HG03442 (cell line): ENCODE results near the gene TMEM120B.
"Not testable (repeated sequence)": the region's sequence is repeated elsewhere in the genome, so short reads cannot be mapped to it uniquely, and the experiment has no call there.

Experiments
- ATAC-seq: cut with Tn5 transposase; IDR thresholded peaks from one replicate; pipeline ENCODE4 v1.9.1; 2021; ENCODE audit warnings: mild to moderate bottlenecking, moderate library complexity; ENCODE audit not compliant: unreplicated experiment

The TMEM120B gene

DNA sequence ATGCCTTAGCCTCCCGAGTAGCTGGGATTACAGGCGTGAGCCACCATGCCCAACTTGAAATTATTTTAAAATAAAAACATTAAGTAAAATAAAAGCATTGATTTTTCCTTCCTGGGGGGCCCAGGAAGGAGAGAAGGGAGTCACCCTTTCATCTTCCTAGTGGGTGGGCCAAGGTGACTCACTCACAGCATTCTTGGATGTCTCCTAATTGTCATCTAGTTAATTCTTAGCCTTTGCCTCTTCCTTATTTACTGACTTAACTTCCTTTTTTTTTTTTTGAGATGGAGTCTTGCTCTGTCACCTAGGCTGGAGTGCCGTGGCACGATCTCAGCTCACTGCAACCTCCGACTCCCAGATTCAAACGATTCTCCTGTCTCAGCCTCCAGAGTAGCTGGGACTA lies 29.2 kb downstream of the TMEM120B start:
- no peak for ATAC-seq

DNA sequence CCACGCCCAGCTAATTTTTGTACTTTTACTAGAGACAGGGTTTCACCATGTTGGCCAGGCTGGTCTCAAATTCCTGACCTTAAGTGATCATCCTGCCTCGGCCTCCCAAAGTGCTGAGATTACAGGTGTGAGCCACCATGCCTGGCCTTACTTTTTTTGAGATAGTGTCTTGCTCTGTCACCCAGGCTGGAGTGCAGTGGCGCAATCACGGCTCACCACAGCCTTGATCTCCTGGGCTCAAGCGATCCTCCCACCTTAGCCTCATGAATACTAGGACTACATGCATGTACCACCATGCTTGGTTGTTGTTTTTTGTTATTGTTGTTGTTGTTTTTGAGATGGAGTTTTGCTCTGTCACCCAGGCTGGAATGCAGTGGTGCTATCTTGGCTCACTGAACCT lies 33.0 kb downstream of the TMEM120B start:
- ATAC-seq: not testable (repeated sequence)

DNA sequence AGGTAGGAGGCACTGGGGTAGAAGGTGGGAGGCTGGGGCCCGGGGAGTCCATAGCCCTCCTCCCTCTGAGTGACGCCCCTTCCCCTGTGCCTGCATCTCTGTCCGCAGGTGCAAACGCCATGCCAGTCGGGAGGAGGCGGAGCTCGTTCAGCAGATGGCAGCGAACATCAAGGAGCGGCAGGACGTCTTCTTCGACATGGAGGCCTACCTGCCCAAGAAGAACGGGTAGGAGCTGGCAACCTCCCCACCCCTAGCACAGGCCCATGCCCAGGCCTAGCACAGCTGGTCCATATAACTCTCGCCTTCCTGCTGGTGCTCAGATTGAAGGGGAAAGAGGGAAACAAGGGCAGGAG lies 35.6 kb downstream of the TMEM120B start:
- ATAC-seq: no peak

DNA sequence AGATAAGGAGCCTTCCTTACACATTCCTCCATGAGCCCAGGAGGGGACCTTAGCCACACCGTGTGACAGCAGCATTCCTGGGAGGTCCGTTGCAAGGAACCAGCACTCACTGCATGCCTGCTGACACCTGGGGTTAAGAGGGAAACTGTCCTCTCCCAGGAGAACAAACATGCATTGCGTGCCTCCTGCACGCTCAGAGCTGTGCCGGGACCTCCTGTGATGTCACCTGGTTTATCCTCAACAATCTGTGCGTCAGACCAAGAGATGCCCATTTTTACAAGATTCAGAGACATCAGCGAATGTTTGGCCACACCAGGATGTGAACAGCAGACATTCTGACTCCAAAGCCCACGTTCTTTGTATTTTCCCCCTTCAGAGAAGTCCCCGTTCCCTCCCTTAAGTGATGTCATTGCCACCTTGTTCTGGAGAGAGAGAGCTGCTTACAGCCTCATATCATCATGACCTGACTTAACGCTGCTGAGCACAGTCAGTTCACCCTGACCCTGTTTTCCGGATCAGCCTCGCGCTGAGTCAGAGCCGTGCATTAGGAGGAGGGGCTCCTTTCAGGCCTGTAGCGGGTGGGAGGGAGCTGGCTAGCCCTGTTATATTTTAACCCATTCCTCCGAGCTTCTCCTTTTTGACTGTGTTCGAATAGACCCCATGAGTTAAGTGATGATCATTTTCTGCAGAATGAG lies 36.2 kb downstream of the TMEM120B start:
- ATAC-seq: no peak

DNA sequence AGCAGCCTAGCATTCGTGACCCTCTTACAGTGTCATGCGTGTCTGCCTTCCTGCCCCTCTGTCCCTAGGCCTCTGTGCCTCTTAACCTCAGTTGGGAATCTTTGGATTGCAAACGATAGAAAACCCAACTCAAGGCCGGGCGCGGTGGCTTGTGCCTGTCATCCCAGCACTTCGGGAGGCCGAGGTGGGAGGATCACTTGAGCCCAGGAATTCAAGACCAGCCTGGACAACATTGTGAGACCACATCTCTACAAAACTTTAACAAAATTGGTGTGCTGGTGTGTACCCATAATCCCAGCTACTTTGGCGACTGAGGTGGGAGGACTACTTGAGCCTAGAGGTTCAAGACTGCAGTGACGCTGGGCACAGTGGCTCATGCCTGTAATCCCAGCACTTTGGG lies 36.7 kb downstream of the TMEM120B start:
- ATAC-seq: no peak

DNA sequence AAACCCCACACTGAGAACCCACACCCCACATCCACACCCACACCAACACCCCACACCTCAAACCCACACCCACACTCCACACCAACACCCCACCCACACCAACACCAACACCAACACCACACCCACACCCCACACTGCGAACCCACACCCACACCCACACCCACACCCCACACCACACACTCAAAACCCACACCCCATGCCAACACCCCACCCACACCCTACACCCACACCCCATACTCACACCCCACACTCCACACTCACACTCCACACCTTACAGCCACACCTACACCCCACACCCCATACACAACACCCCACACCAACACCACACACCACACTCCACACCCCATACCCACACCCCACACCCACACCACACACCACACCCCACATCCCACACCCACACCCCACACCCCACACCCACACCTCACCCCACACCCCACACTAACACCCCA lies 38.0 kb downstream of the TMEM120B start:
- no peak for ATAC-seq

DNA sequence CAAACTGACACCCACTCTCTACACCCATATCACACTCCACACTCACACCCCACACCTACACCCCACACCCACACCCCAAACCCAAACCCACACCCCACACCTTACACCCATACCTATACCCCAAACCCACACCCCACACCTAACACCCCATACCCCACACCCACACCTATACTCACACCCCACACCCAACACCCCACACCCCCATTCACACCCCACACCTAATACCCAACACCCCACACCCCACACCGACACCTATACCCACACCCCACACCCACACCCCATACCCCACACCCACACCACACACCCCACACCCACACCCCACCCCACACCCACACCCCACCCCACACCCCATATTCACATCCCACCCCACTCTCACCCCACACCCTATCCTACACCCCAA lies 38.5 kb downstream of the TMEM120B start:
- ATAC-seq: no peak

DNA sequence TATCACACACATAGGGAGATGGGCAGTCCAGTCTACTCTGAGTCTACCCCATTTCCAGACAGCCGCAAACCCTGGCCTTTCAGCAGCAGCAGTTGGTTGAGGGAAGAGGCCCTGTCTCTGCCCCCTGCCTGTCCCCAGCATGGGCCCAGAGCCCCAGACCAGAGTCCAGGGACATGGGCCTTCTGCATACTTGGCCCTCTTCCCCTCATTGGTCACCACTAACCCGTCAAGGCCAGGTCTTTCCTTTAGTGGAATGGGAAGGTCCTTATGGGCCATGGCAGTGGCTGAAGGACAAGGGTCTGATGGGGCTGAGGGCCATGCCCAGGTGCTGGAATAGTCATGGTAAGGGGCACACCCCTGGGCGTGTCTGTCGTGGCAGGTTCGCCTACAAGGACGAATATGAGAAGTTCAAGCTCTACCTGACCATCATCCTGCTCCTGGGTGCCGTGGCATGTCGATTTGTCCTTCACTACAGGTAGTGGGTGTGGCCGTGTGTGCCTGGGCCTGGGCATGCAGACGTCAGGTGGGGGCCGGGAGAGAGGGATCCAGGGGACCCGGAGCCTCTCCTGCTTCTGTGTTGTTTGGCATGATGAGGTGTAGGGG lies 39.3 kb downstream of the TMEM120B start:
- no peak for ATAC-seq

DNA sequence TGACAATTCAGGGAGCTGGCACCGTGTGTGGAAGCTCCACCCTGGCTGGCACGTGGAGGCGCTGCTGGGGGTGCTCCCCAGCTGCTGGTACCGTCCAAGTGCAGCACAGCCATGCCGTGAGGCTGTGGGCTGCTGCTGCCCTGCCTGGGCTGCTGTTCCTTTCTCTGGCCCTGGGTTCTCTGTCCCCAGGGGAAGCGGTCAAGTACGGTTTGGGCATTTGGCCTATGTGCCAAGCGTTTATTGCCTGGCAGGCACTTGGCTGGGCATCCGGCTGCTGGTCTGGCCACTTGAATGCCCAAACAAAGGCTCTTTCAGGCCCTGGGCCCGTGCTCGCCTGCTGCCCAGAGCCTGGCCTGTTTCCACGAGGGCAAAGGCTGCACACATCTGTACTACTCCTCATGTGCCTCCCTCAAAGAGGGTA lies 41.3 kb downstream of the TMEM120B start:
- no peak for ATAC-seq

DNA sequence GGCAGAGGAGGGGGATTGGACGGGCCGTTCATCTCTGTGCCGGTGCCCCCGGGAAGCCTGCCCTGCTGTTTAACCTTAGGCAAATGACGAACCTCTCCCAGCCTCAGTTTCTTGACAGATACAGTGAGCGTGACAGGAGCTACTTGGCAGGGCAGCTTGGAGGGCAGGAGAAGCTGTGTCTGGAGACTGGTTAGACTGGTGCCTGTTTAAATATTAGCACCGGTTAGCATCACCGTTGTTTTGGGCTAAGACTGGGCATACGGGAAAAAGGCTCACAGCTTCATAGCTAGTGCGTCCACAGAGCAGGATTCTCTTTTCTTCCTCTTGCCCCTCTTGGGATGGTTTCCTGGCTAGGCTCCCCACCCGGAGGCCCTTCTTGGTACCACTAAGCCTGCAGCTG lies 42.3 kb downstream of the TMEM120B start:
- no peak for ATAC-seq

DNA sequence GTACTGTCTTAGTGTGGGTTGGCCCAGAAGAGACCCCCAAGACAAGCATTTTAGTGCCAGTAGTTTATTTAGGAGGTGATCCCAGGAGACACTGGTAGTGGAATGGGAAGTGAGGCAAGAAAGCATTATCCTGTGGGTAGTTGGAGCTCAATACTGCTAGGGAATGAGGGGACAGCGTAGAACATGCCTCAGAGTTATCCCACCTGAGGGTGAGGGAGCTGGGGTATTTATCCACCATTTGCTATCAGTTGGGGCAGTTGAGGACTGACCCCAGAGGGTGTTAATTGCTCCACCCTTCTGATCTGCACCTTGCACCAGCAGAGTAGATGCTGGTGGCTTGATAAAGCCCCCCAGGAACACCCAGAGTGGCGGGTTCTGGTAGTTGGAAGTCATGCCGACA lies 43.0 kb downstream of the TMEM120B start:
- no peak for ATAC-seq

DNA sequence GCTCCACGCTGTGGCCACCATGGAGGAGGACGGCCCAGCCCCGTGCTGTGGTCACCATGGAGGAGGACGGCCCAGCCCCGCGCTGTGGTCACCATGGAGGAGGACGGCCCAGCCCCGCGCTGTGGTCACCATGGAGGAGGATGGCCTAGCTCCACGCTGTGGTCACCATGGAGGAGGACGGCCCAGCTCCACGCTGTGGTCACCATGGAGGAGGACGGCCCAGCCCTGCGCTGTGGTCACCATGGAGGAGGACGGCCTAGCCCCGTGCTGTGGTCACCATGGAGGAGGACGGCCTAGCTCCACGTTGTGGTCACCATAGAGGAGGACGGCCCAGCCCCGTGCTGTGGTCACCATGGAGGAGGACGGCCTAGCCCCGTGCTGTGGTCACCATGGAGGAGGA lies 46.0 kb downstream of the TMEM120B start:
- ATAC-seq: not testable (repeated sequence)

DNA sequence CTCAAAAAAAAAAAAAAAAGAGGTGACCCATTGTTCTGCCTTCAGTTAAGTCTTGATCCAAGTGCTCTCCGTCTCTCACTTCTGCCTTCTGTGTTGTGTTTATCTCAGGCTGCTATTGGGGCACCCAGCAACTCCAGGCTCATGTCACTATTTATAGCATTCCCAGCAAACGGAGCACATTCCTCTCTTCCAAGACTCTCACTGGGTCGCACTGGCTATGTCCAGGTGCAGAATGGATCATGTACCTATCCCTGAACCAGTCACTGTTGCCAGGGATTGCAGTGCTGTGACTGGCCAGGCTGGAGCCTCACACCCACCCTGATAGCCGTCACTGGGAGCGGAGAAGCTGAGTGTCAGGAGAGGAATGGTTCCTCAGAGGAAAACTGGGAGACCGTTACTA lies 49.7 kb downstream of the TMEM120B start:
- ATAC-seq: no peak

DNA sequence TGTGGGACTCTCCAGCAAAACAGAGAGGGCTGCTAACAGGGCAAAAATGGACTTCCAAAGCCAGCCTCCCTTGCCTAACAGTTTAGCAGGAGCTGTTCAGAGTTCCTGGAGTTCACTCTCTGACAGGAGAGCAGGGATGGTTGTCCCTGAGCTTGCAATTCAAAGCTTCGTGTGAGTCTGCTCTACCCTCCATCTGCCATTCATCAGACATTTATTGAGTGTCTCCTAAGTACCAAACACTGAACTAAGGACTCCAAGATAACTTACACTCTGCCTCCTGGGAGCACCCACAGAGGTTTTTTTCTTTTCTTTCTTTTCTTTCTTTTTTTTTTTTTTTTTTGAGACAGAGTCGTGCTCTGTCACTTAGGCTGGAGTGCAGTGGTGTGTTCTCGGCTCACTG lies 52.3 kb downstream of the TMEM120B start:
- ATAC-seq: no peak

DNA sequence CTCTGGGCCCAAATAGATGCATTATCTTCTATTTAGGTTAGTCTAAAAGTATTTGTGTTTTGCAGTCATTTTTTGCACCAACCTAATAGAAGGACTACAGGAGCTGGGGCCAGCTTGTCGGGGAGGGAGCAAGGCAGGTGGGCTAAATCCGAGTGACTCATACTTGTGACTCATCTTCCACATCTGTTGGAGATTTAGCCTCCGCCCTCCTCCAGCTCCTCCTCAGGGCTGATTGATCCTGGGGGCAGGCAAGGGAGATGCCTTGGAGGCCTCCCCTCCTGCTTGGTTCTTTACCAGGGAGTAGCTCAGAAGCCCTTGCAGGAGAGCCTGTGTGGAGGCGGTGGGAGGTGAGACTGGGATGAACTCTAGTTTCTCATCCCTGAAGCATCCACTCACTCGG lies 53.0 kb downstream of the TMEM120B start:
- ATAC-seq: no peak

DNA sequence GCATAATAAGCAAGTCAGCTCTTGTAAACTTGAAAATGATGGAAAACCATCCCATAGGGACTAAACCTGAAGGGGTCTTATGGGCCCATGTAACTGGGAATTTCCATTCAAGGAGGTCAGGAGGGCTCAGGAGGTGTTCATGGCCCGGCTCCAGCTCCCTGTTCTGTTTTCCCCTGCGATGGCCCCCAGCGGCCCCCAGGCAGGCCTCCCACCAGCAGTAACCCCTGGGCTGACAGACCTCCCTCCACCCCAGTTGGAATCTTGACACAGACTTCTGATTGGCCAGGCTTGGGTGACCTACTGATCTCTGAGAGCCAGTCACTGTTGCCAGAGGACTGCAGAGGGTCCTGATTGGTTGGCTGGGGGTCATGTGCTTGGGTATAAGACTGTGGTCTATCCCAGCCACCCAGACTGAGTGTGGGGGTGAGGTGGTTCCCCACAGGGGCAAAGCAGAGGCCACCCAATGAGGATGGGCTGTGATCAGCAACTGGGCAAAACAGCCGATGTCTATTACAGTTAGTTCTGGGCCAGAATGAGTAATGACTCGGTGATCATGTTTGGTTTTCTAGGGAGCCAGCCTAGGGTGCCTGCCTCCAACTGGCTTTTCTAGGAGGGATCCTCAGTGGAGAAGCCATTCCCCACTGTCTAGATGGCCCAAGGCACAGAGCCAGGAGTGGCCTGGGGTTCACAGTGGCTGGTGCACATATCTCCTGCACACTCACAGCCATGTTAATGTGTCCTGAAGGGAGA lies 53.9 kb downstream of the TMEM120B start:
- no peak for ATAC-seq

DNA sequence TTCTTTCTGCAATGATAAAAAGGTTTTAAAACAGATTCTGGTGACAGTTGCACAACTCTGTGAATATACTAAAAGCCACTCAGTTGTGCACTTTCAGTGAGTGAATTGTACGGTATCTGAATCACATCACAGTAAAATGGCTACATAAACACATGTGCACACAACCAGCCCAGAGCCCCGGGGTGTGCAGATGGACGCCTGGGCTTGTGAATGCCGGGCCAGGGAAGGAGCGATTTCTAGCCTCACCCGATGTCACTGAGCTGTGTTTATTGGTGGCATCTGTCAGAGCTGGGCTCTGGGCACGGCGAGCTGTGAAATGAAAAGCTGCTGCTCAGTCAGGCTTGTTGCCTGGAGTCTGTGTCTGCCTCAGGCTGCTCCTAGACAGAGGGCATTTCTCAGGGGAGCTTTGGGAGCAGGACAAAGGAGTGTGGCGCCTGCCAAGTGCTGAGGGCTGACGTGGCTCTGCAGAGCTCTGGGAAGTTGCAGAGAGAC lies 55.0 kb downstream of the TMEM120B start:
- ATAC-seq: no peak

DNA sequence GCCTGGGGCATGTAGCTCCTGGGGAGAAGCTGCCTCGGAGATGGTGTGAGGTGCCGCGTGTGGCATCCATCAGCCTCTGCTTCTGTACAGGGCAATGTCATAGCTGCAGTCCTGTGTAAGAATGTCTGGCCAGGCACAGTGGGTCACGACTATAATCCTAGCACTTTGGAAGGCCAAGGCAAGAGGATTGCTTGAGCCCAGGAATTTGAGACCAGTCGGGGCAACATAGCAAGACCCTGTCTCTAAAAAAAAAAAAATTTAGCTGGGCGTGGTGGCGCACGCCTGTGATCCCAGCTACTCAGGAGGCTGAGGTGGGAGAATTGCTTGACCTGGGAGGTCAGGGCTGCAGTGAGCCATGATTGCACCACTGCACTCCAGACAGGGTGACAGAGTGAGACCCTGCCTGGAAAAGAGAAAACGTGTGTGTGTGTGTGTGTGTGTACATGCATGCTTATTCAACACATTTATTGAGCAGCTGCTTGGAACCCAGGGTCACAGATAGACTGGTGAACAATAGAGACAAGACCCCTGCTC lies 56.8 kb downstream of the TMEM120B start:
- ATAC-seq: no peak

DNA sequence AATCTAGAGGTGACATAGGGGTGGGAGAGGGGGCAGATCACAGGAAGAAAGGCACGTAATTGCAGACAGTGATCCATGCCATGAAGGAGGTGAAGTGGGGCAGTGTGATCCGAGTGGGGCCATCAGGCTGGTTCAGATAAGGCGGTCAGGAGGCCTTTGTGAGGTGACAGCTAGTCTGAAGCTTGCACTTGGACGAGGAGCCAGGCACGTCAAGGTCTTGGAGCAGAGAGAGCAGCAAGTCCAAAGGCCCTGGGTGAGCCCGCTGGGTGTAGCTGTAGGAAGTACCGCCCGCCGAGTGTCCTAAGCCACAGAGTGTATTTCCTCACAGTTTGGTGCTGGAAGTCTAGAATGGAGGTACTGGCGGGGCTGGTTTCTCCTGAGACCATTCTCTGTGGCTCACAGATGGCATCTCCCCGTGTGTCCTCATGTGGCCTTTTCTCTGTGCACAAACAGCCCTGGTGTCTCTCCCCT lies 57.3 kb downstream of the TMEM120B start:
- ATAC-seq: no peak

DNA sequence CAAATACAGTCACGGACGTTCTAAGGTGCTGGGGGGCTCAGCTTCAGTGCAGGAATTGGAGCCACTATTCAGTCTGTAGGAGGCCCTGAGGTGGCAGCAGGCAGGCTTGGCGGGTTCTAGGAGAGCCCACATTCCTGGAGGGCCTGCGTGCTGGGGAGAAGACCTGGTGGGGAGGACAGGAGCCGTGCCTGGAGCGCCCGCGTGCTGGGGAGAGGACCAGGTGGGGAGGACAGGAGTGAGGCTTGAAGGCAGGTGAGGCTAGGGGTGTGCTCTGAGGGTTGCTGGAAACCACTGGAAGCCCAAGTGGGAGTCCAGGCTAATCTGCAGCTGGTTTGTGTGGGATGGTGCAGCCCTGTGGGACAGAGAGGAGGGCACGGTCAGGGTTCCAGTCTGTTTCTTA lies 57.8 kb downstream of the TMEM120B start:
- ATAC-seq: no peak

DNA sequence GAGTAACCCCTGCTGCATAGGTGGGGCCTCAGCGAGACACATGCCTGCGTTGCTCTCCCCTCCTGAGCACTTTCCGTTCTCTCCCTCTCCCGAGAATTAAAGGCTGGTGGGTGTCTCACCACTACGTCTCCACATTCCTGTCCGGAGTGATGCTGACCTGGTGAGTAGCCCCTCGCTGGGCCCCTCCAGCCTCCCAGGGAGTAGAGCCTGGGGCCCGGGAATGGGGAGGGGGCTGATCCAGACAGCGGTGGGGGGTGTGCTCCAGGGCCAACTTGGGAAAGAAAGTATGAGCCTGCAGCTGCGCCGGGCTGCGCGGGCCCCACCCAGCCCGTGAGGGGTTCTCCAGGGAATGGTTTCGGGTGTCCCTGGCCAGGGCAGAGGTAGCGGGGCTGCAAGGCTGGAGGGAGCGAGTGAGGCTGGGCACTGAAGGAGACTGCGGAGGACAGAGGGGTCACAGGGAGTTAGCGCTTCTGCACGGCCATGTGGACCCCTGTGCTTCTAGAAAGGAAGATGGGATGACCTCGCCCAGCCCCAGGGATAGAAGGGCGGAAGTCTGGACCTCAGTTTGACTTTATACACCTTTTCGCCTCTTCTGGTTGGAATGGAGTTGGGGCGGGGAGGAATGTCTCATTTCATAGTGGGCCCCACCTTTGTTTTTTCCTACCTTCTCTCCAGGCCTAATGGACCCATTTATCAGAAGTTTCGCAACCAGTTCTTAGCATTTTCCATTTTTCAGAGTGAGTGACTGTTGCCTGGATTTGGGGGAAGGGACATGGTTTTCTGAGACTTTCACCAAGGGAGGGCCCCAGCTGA lies 58.5 kb downstream of the TMEM120B start:
- no peak for ATAC-seq
